ENCODE results near the gene SLC9A8. TPM values are rescaled to one million over a fixed set of nuclear protein-coding genes. Genes with fewer than 3 reads are reported as not detected.

The SLC9A8 gene
- total RNA-seq, 3 donors from 2014 or later = 15.9 to 26.9 (median 16.3) TPM

DNA sequence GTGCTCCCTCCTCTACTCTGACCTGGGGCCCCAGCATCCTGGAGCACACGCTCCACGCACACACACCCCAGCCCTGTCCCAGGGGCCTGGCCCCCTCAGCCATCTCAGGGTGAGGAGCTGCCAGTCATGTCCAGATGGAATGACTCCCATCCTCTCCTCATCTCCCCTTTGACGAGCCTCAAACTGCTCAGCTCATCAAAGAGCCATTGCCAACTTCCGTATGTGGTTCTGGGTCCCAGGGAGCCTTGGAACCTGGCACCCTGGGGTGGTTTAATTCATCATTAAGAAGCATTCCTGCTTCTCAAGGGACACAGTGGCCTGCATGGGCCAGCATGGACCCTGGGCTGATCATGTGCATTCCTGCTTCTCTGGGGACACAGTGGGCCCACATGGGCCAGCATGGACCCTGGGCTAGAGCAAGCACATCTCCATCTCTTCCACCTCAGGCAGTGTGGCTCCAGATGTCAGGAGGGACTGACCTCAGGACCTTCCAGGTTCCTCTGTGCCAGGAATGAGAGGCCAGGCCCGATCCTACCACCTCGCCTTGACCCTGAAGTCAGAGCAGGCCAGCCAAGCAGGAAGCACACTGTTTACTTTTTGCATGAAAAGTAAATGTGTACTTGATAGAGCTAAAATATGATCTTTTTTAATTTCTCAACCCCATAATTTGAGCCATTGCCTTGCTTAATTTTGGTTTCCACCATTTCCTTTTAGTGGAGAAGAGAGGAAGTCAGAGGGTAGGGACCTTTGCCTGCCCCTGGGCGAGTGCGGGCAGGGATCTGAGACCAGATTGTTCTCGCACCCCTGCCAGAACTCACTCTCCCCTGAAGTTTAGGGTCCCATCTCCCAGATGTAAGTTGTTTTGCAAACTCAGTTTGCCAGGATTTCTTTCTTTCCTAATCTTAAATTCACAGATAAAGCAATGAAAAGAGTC, 76.6 kb downstream of the SLC9A8 start:
- H3K9me3 ChIP-seq = no peaks in the 10 kb centered on the region
- no peak overlapping the region for H3K4me3 ChIP-seq
- peak; percentile 15 for ATAC-seq
- peaks cover 11% of the 10 kb centered on the region for H3K4me1 ChIP-seq (ENCODE audit: low read depth)
- intact Hi-C loops (cut with DNase I, micrococcal nuclease) = no loop called here
- TF ChIP-seq, protein P1, sequence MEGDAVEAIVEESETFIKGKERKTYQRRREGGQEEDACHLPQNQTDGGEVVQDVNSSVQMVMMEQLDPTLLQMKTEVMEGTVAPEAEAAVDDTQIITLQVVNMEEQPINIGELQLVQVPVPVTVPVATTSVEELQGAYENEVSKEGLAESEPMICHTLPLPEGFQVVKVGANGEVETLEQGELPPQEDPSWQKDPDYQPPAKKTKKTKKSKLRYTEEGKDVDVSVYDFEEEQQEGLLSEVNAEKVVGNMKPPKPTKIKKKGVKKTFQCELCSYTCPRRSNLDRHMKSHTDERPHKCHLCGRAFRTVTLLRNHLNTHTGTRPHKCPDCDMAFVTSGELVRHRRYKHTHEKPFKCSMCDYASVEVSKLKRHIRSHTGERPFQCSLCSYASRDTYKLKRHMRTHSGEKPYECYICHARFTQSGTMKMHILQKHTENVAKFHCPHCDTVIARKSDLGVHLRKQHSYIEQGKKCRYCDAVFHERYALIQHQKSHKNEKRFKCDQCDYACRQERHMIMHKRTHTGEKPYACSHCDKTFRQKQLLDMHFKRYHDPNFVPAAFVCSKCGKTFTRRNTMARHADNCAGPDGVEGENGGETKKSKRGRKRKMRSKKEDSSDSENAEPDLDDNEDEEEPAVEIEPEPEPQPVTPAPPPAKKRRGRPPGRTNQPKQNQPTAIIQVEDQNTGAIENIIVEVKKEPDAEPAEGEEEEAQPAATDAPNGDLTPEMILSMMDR (IDR thresholded peaks at IDR 0.05) = no peak
- H3K36me3 ChIP-seq (ENCODE audit: low read depth) = no peaks in the 10 kb centered on the region
- no peak for DNase-seq

DNA sequence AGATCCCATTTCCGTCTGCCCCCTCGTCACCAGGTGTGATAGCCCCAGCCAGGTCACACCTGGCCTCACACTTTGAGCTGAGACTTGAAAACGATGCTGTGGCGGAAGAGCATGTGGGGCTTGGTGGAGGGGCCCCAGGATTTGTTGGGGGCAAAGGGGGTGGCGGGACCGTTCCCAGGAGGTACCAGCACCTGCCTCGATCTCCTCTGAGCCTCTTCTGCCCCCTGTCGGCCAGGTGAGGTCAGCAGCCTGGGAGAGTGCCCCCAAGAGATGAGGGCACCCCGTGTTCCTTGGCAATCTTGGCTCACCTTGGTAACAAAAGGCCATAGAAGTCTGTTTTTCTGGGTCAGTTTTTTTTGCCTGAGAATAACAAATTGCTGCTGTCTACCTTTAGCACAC, 77.3 kb downstream of the SLC9A8 start:
- no peaks in the 10 kb centered on the region for H3K36me3 ChIP-seq (ENCODE audit: low read depth)
- intact Hi-C loops (cut with DNase I, micrococcal nuclease) = no loop called here
- no peak for DNase-seq
- H3K4me3 ChIP-seq = no peak overlapping the region
- no peaks in the 10 kb centered on the region for H3K9me3 ChIP-seq
- peaks cover 11% of the 10 kb centered on the region for H3K4me1 ChIP-seq (ENCODE audit: low read depth)
- TF ChIP-seq, protein P1 (IDR thresholded peaks at IDR 0.05) = no peak
- no peak for ATAC-seq

- Histone ChIP-seq H3K4me3 (no peak overlapping the region), H3K36me3 (ENCODE audit: low read depth) (no peaks in the 10 kb centered on the region), H3K9me3 (no peaks in the 10 kb centered on the region), H3K4me1 (ENCODE audit: low read depth) (peaks cover 11% of the 10 kb centered on the region)
- TF ChIP-seq, protein P1 (IDR thresholded peaks at IDR 0.05) = no peak
- ATAC-seq (no peak), DNase-seq (no peak)
- intact Hi-C loops (cut with DNase I, micrococcal nuclease) = no loop called here
Measured at GRCh38 chr20:49890471-49891361, 78.1 kb downstream of the SLC9A8 start.

DNA sequence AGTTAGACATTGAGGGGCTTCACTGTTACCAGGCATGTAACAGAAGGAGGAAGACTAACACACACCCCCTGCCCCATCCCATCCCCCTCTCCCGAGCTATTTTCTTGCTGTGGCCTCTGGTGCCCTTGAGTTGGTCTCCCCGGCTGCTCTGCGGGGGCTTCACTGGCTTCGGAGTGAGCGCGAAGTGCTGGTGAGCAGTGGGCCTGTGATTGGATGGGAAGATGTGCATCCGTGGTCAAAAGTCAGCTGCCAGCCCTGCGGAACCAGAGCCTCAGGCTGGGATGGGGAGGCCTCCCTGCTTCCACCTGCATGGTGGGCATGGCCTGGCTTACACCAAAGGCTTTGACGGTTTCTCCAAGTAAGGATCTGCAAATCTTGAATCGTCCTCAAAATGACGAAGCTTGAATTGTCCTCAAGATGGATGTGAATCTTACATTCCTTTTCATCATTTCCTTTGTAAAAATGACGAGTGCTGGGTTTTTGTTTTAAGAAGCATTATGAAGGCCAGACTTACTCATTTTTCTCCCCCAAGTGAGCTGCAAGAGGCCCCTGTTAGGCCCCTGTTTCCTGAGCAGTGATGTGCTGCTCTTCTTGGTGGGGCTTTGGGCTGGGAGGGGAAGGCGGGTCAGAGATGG, 79.0 kb downstream of the SLC9A8 start:
- Histone ChIP-seq H3K9me3 (no peaks in the 10 kb centered on the region), H3K36me3 (ENCODE audit: low read depth) (no peaks in the 10 kb centered on the region), H3K4me1 (ENCODE audit: low read depth) (peaks cover 11% of the 10 kb centered on the region), H3K4me3 (no peak overlapping the region)
- ATAC-seq (no peak), DNase-seq (no peak)
- intact Hi-C loops (cut with DNase I, micrococcal nuclease) = no loop called here
- TF ChIP-seq, protein P1 (IDR thresholded peaks at IDR 0.05) = no peak

GRCh38 chr20:49892260-49892659, 79.6 kb downstream of the SLC9A8 start:
- DNase-seq (no peak), ATAC-seq (peak; percentile 19)
- Histone ChIP-seq H3K9me3 (no peaks in the 10 kb centered on the region), H3K36me3 (ENCODE audit: low read depth) (no peaks in the 10 kb centered on the region), H3K4me3 (no peak overlapping the region), H3K4me1 (ENCODE audit: low read depth) (peaks cover 11% of the 10 kb centered on the region)
- TF ChIP-seq, protein P1 (IDR thresholded peaks at IDR 0.05) = no peak
- intact Hi-C loops (cut with DNase I, micrococcal nuclease) = no loop called here
